ENCODE measurements around the gene AMOTL1.

DNA sequence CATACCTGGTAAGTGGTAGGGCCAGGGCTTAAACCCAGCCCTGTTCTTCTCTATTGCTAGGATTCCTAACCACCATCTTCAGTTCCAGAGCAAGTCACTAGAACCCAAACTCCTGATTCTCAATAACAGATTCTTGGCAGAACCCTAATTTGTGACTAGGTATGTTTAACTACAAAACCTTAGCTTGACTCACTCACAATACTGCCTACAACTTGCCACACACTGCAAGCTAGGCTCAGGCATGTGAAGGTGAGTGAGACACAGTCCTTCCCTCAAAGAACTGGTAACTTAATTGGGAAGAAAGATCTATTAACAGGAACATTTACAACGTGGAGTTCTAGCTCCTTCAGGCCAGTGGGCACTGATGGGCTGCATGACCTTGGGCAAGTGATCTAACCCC is 14.5 kb upstream of the AMOTL1 start:
- TF ChIP-seq, protein P1, sequence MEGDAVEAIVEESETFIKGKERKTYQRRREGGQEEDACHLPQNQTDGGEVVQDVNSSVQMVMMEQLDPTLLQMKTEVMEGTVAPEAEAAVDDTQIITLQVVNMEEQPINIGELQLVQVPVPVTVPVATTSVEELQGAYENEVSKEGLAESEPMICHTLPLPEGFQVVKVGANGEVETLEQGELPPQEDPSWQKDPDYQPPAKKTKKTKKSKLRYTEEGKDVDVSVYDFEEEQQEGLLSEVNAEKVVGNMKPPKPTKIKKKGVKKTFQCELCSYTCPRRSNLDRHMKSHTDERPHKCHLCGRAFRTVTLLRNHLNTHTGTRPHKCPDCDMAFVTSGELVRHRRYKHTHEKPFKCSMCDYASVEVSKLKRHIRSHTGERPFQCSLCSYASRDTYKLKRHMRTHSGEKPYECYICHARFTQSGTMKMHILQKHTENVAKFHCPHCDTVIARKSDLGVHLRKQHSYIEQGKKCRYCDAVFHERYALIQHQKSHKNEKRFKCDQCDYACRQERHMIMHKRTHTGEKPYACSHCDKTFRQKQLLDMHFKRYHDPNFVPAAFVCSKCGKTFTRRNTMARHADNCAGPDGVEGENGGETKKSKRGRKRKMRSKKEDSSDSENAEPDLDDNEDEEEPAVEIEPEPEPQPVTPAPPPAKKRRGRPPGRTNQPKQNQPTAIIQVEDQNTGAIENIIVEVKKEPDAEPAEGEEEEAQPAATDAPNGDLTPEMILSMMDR (IDR thresholded peaks at IDR 0.05; ENCODE audit: borderline replicate concordance, extremely low read depth, low read length, poor library complexity, severe bottlenecking) = no peak
- no peak for TF ChIP-seq EZH2 (IDR thresholded peaks at IDR 0.05; ENCODE audit: borderline replicate concordance, low read depth, low read length, severe bottlenecking)
